Panc1 (cell line): ENCODE results near the gene PRICKLE3. TPM values are rescaled to one million over a fixed set of nuclear protein-coding genes. Genes with fewer than 3 reads are reported as not detected.

Experiments
- ATAC-seq: fragments of 200-7000 bp; cut with Tn5 transposase; 2 replicates; pipeline ENCODE4 v1.9.1; 2020; ENCODE audit warnings: mild to moderate bottlenecking, moderate library complexity
- BruUV-seq: library from RNA; stranded (reverse); fragments of 400-500 nt; replicated peaks from 2 replicates; lab custom pipeline; 2021; lab: Mats Ljungman, UMichigan
- CTCF ChIA-PET: fragments of 300-600 bp; sonication (Branson Sonifier 250); formaldehyde crosslinking; loops from one replicate; lab custom pipeline; 2022; ENCODE audit warnings: antibody characterized with exemption; lab: Charles Lee
- POLR2A ChIA-PET: fragments of 300-600 bp; sonication (Branson Sonifier 250); formaldehyde crosslinking; loops from one replicate; lab custom pipeline; 2022; ENCODE audit warnings: antibody characterized with exemption; lab: Charles Lee
- DNase-seq: peaks from one replicate; pipeline ENCODE4 v3.0.0-alpha.2; 2010; ENCODE audit warnings: low read depth, low spot score
- H3K27ac ChIP-seq: 2 replicates; pipeline ENCODE4 v1.5.1; 2011; ENCODE audit warnings: mild to moderate bottlenecking, low read length, inconsistent platforms
- H3K27me3 ChIP-seq: fragments of 200-500 bp; sonication (Bioruptor generic); 2 replicates; pipeline ENCODE4 v1.6.0; 2014; ENCODE audit warnings: low read length, inconsistent platforms; ENCODE audit not compliant: control insufficient read depth, insufficient read depth
- H3K36me3 ChIP-seq: fragments of 200-500 bp; sonication (Bioruptor generic); 2 replicates; pipeline ENCODE4 v1.5.1; 2014; ENCODE audit warnings: inconsistent platforms, mild to moderate bottlenecking, low read length, moderate library complexity; ENCODE audit not compliant: control insufficient read depth, insufficient read depth
- H3K4me1 ChIP-seq: 2 replicates; pipeline ENCODE4 v1.5.1; 2011; ENCODE audit warnings: inconsistent platforms, mild to moderate bottlenecking, low read length, moderate library complexity; ENCODE audit not compliant: control insufficient read depth, insufficient read depth
- H3K4me3 ChIP-seq, 2 experiments: 2 replicates each; pipeline ENCODE4 v1.5.1; 2011 to 2012; ENCODE audit warnings: low read depth in 2 of 2, low read length in 2 of 2, mild to moderate bottlenecking in 2 of 2, inconsistent platforms in 1 of 2, moderate library complexity in 1 of 2
- H3K9me3 ChIP-seq: fragments of 200-500 bp; sonication (Bioruptor generic); 2 replicates; pipeline ENCODE4 v1.5.1; 2014; ENCODE audit warnings: low read depth, mild to moderate bottlenecking, inconsistent platforms, low read length, moderate library complexity; ENCODE audit not compliant: control insufficient read depth, insufficient read depth
- POLR2AphosphoS5 ChIP-seq: IDR thresholded peaks from 2 replicates; pipeline ENCODE4 v1.6.1; 2012; ENCODE audit warnings: mild to moderate bottlenecking, low read depth, low read length, moderate library complexity
- REST ChIP-seq, 2 experiments: IDR thresholded peaks; 2 replicates each; pipeline ENCODE4 v1.6.1; 2011 to 2012; ENCODE audit warnings: low read depth in 2 of 2, control low read depth in 1 of 2, low read length in 1 of 2, mild to moderate bottlenecking in 1 of 2, moderate library complexity in 1 of 2; ENCODE audit not compliant: insufficient read depth in 1 of 2
- SIN3A ChIP-seq: IDR thresholded peaks from 2 replicates; pipeline ENCODE4 v1.6.1; 2012; ENCODE audit warnings: low read depth, mild to moderate bottlenecking, low read length, moderate library complexity, borderline replicate concordance; ENCODE audit not compliant: insufficient read depth
- TCF7L2 ChIP-seq: IDR thresholded peaks from 2 replicates; pipeline ENCODE4 v1.6.1; 2011; ENCODE audit warnings: mild to moderate bottlenecking, low read depth, low read length, inconsistent platforms
- in situ Hi-C: cut with HindIII; loops from 2 replicates; pipeline ENCODE4 v1.10.0; 2016; ENCODE audit warnings: low sequenced_read_pairs, low pct_unique_long_range_greater_than_20kb
- intact Hi-C: fragments of 100-400 bp; cut with micrococcal nuclease; formaldehyde crosslinking; loops from one replicate; pipeline ENCODE4 v1.10.0; 2022; ENCODE audit not compliant: unreplicated experiment
- total RNA-seq: library from RNA; stranded (reverse); gene quantifications from one replicate; pipeline ENCODE4 v1.2.1, GENCODE V29; 2021; ENCODE audit not compliant: unreplicated experiment
- TF ChIP-seq, protein P1 (sequence below): fragments of 450-650 bp; IDR thresholded peaks from 2 replicates; pipeline ENCODE4 v1.5.1; 2017; ENCODE audit warnings: mild to moderate bottlenecking

Gene PRICKLE3
- total RNA-seq, 1 experiment from 2014 or later, result 40.1 TPM

- in situ Hi-C loops (no loop called here), intact Hi-C loops (no loop called here)
- H3K27me3 ChIP-seq, result no peaks in the 10 kb centered on the region
- peak overlapping the region; percentile 74 to 83 for H3K4me3 ChIP-seq
- peak overlapping the region; percentile 90 for H3K27ac ChIP-seq
- POLR2A ChIA-PET, result interaction anchor here (0.6 kb wide), 1 partner anchor 1466 kb away, joined by 3 read pairs; no protein-coding TSS in a partner anchor
- no peaks in the 10 kb centered on the region for H3K9me3 ChIP-seq
- DNase-seq (no peak), ATAC-seq (peak; percentile 72)
- BruUV-seq, result no TSS peak
- H3K4me1 ChIP-seq, result peaks cover 35% of the 10 kb centered on the region
- peak; percentile 71 for TF ChIP-seq POLR2AphosphoS5
- no peak for TF ChIP-seq TCF7L2
- peaks cover 4% of the 10 kb centered on the region; the same call in 1 of the 2 replicates for H3K36me3 ChIP-seq
- CTCF ChIA-PET, result interaction anchor here (0.8 kb wide), 1 partner anchor 16 kb away, joined by 3 read pairs; no protein-coding TSS in a partner anchor
Measured at GRCh38 chrX:49172280-49172780, 13.8 kb downstream of the PRICKLE3 start.

DNA sequence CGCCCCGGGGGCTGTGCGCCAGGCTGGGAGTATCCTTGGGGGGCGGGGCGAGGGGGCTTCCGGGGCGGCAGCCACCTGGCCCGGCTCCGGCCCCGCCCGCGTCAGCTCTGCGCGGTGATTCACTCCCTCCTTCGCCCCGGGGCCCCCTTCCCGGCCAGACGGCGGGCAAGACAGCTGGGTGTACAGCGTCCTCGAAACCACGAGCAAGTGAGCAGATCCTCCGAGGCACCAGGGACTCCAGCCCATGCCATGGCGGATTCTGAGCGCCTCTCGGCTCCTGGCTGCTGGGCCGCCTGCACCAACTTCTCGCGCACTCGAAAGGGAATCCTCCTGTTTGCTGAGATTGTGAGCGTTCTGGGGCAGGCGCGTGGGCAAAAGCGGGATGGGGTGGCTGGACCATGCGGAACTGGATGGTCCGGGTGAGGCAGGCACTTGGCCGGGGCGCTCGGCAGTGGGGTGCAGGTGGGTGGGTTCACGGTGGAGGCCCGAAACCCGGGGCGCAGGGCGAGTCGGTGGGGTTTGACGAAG is 14.4 kb downstream of the PRICKLE3 start, which contains the start of gene PLP2:
Gene PLP2 (plus strand): TSS at position 147 of the 528 bp plus-strand sequence. CDS start 103 bp downstream, at position 250.
- Histone ChIP-seq H3K9me3 (no peaks in the 10 kb centered on the region), H3K36me3 (peaks cover 4% of the 10 kb centered on the region; the same call in 1 of the 2 replicates), H3K4me3 (peak within 1 kb of the TSS; percentile 74 to 83), H3K27ac (peak within 1 kb of the TSS; percentile 90), H3K4me1 (peaks cover 34% of the 10 kb centered on the region), H3K27me3 (no peaks in the 10 kb centered on the region)
- POLR2A ChIA-PET, result interaction anchor here (0.6 to 0.8 kb wide), 6 partner anchors 11 to 1466 kb away, joined by 3 to 8 read pairs (median 3); no protein-coding TSS in a partner anchor
- ATAC-seq, result peak; percentile 66
- in situ Hi-C loops (no loop called here), intact Hi-C loops (no loop called here)
- no TSS peak for BruUV-seq
- TF ChIP-seq SIN3A (no peak), REST (IDR thresholded peaks at IDR 0.05; ENCODE audit: insufficient read depth in 1 of 2, low read depth in 2 of 2, low read length in 1 of 2) (no peak), POLR2AphosphoS5 (no peak; the same call in none of the 2 replicates), TCF7L2 (no peak)
- TF ChIP-seq, protein P1, sequence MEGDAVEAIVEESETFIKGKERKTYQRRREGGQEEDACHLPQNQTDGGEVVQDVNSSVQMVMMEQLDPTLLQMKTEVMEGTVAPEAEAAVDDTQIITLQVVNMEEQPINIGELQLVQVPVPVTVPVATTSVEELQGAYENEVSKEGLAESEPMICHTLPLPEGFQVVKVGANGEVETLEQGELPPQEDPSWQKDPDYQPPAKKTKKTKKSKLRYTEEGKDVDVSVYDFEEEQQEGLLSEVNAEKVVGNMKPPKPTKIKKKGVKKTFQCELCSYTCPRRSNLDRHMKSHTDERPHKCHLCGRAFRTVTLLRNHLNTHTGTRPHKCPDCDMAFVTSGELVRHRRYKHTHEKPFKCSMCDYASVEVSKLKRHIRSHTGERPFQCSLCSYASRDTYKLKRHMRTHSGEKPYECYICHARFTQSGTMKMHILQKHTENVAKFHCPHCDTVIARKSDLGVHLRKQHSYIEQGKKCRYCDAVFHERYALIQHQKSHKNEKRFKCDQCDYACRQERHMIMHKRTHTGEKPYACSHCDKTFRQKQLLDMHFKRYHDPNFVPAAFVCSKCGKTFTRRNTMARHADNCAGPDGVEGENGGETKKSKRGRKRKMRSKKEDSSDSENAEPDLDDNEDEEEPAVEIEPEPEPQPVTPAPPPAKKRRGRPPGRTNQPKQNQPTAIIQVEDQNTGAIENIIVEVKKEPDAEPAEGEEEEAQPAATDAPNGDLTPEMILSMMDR, result no peak
- CTCF ChIA-PET, result no interaction called here
- no peak for DNase-seq

GRCh38 chrX:49167740-49168108 is 18.4 kb downstream of the PRICKLE3 start:
- H3K36me3 ChIP-seq, result no peaks in the 10 kb centered on the region
- ChIA-PET CTCF (no interaction called here), POLR2A (no interaction called here)
- no peak for DNase-seq
- in situ Hi-C loops, result no loop called here
- H3K4me3 ChIP-seq, result peak overlapping the region; percentile 38 to 64; a peak in 3 of 4 replicates
- no peak for ATAC-seq
- TF ChIP-seq TCF7L2 (no peak), REST (IDR thresholded peaks at IDR 0.05; ENCODE audit: insufficient read depth in 1 of 2, low read depth in 2 of 2, low read length in 1 of 2) (no peak)
- intact Hi-C loops, result no loop called here
- H3K27me3 ChIP-seq, result no peaks in the 10 kb centered on the region
- H3K27ac ChIP-seq, result peak overlapping the region; percentile 93
- H3K4me1 ChIP-seq, result peaks cover 28% of the 10 kb centered on the region
- no TSS peak for BruUV-seq
- H3K9me3 ChIP-seq, result no peaks in the 10 kb centered on the region
